GM18511 (cell line): ENCODE results near the gene NPTX2.

Experiments used
- ATAC-seq: cut with Tn5 transposase; IDR thresholded peaks from one replicate; pipeline ENCODE4 v1.9.1; 2021; ENCODE audit warnings: mild to moderate bottlenecking, moderate library complexity; ENCODE audit not compliant: unreplicated experiment

The NPTX2 gene

GRCh38 chr7:98653601-98654310 lies 36.7 kb downstream of the NPTX2 start:
- no peak for ATAC-seq

GRCh38 chr7:98654524-98655272 lies 37.6 kb downstream of the NPTX2 start:
- no peak for ATAC-seq

- ATAC-seq: no peak
These were observed 38.5 kb downstream of the NPTX2 start for GRCh38 chr7:98655611-98656010.

- no peak for ATAC-seq
These were observed 39.8 kb downstream of the NPTX2 start for GRCh38 chr7:98656899-98657298.

- ATAC-seq: no peak
These were observed 40.7 kb downstream of the NPTX2 start for GRCh38 chr7:98657736-98658135.

GRCh38 chr7:98659756-98660155 lies 42.7 kb downstream of the NPTX2 start:
- ATAC-seq: no peak

GRCh38 chr7:98661607-98662006 lies 44.5 kb downstream of the NPTX2 start:
- no peak for ATAC-seq

GRCh38 chr7:98662289-98662688 lies 45.2 kb downstream of the NPTX2 start:
- ATAC-seq: no peak

- no peak for ATAC-seq
These were observed 47.8 kb downstream of the NPTX2 start for GRCh38 chr7:98664882-98665281.

GRCh38 chr7:98668255-98668654 lies 51.2 kb downstream of the NPTX2 start:
- no peak for ATAC-seq

- no peak for ATAC-seq
These were observed 52.4 kb downstream of the NPTX2 start for GRCh38 chr7:98669329-98670000.

- no peak for ATAC-seq
These were observed 53.1 kb downstream of the NPTX2 start for GRCh38 chr7:98670186-98670585.

GRCh38 chr7:98671733-98672331 lies 54.7 kb downstream of the NPTX2 start:
- no peak for ATAC-seq

- no peak for ATAC-seq
These were observed 57.4 kb downstream of the NPTX2 start for GRCh38 chr7:98674461-98674860.

GRCh38 chr7:98674881-98675280 lies 57.8 kb downstream of the NPTX2 start:
- no peak for ATAC-seq

GRCh38 chr7:98678215-98678614 lies 61.1 kb downstream of the NPTX2 start:
- ATAC-seq: no peak
